Peyer's patch (tissue), 4 donors: Measurements from ENCODE around the gene SHC3.

Source experiments
- CTCF ChIP-seq, 6 experiments: fragments of 450-650 bp in 4 of 6; fragments of 200-600 bp in 2 of 6; sonication (generic) in 1 of 6; IDR thresholded peaks; one replicate each; pipeline ENCODE4 v1.5.1; 2017 to 2019; ENCODE audit warnings: antibody characterized with exemption in 6 of 6, mild to moderate bottlenecking in 3 of 6, moderate library complexity in 1 of 6
- POLR2A ChIP-seq, 2 donors: fragments of 450-650 bp; IDR thresholded peaks; one replicate each; pipeline ENCODE4 v1.5.1; 2017; ENCODE audit warnings: antibody characterized with exemption in 2 of 2, mild to moderate bottlenecking in 2 of 2, moderate library complexity in 2 of 2

- TF ChIP-seq CTCF (IDR thresholded peaks at IDR 0.05) = no peak
- no peak for TF ChIP-seq POLR2A (IDR thresholded peaks at IDR 0.05)
These were observed 164.5 kb downstream of the SHC3 start for GRCh38 chr9:89014153-89014552.
